ENCODE data around the gene ERBB4. TPM values are rescaled to one million over a fixed set of nuclear protein-coding genes. Genes with fewer than 3 reads are reported as not detected.

The ERBB4 gene
- total RNA-seq, 1 donor from 2014 or later, result 1.2 TPM

DNA sequence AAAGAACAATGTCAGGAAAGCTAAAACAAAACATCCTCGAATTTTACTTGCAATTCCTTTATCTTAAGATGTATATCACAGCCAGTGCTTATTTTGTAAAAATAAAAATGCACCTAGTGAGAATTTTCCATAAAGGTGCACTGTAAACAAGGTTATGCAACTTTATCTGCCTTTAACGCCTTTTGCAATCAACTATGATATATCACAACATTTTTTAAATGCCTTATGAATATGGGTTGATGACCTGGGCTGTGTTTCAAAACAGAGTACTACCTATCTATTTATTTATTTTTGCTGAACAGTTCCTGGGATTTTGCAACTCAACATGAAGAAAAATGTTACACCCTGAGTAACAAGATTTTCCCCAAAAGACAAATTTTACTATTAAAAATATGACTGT lies 1112.4 kb downstream of the ERBB4 start:
- Histone ChIP-seq H3K36me3 (ENCODE audit: insufficient read depth, low read length) (no peaks in the 10 kb centered on the region), H4K20me1 (ENCODE audit: insufficient read depth, low read length) (no peaks in the 10 kb centered on the region), H3K9me3 (ENCODE audit: insufficient read depth, low read depth, low read length) (no peaks in the 10 kb centered on the region), H3K4me1 (ENCODE audit: insufficient read depth, low read length) (no peaks in the 10 kb centered on the region), H3K4me2 (ENCODE audit: low read length) (no peak overlapping the region), H3K9ac (ENCODE audit: low read length) (no peak overlapping the region), H3K27me3 (ENCODE audit: insufficient read depth, low read length) (no peaks in the 10 kb centered on the region), H3K79me2 (ENCODE audit: insufficient read depth, low read length) (no peaks in the 10 kb centered on the region), H3K4me3 (ENCODE audit: insufficient read depth, low read depth, low read length) (no peak overlapping the region), H2AFZ (ENCODE audit: low read depth, low read length) (no peak overlapping the region), H3K27ac (ENCODE audit: low read depth, low read length) (no peak overlapping the region)
- H3K27ac Mint-ChIP-seq (ENCODE audit: unreplicated experiment), result no peak overlapping the region
- H3K27me3 Mint-ChIP-seq (ENCODE audit: low read depth, unreplicated experiment), result no peaks in the 10 kb centered on the region
- DNase-seq (ENCODE audit: low read depth) (no peak), FAIRE-seq (no peak)
- no peaks in the 10 kb centered on the region for H3K4me1 Mint-ChIP-seq (ENCODE audit: low read depth, unreplicated experiment)
- no peak overlapping the region for H3K4me3 Mint-ChIP-seq (ENCODE audit: unreplicated experiment)
- H3K9me3 Mint-ChIP-seq (ENCODE audit: unreplicated experiment), result no peaks in the 10 kb centered on the region
- no peaks in the 10 kb centered on the region for H3K36me3 Mint-ChIP-seq (ENCODE audit: low read depth, unreplicated experiment)
- no peak for TF ChIP-seq EZH2 (IDR thresholded peaks at IDR 0.05; ENCODE audit: insufficient read depth, low read length)
- TF ChIP-seq, protein P1, sequence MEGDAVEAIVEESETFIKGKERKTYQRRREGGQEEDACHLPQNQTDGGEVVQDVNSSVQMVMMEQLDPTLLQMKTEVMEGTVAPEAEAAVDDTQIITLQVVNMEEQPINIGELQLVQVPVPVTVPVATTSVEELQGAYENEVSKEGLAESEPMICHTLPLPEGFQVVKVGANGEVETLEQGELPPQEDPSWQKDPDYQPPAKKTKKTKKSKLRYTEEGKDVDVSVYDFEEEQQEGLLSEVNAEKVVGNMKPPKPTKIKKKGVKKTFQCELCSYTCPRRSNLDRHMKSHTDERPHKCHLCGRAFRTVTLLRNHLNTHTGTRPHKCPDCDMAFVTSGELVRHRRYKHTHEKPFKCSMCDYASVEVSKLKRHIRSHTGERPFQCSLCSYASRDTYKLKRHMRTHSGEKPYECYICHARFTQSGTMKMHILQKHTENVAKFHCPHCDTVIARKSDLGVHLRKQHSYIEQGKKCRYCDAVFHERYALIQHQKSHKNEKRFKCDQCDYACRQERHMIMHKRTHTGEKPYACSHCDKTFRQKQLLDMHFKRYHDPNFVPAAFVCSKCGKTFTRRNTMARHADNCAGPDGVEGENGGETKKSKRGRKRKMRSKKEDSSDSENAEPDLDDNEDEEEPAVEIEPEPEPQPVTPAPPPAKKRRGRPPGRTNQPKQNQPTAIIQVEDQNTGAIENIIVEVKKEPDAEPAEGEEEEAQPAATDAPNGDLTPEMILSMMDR (IDR thresholded peaks at IDR 0.05; ENCODE audit: insufficient read depth, low read depth, low read length), result no peak

DNA sequence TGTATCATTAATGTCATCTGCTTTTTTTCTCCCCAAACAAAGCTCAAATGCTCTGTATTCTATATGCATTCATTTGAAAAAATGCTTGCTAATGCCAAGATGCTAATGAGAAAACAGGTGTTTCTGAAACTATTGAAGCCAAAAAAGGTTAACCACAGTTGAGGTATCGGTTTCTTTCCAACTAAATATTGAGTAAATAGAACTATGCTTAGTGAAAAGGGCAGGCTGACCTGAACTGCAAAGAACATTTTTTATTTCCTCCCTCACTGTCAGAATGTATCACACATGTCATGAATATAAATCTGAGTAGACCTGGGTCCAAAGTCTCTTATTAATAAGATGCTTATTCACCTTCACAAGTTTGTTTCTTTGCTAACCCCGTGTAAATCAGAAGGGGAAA lies 1115.6 kb downstream of the ERBB4 start:
- Histone ChIP-seq H3K9ac (ENCODE audit: low read length) (no peak overlapping the region), H4K20me1 (ENCODE audit: insufficient read depth, low read length) (no peaks in the 10 kb centered on the region), H3K79me2 (ENCODE audit: insufficient read depth, low read length) (no peaks in the 10 kb centered on the region), H3K27me3 (ENCODE audit: insufficient read depth, low read length) (no peaks in the 10 kb centered on the region), H3K9me3 (ENCODE audit: insufficient read depth, low read depth, low read length) (no peaks in the 10 kb centered on the region), H3K4me2 (ENCODE audit: low read length) (no peak overlapping the region), H3K36me3 (ENCODE audit: insufficient read depth, low read length) (no peaks in the 10 kb centered on the region), H3K4me3 (ENCODE audit: insufficient read depth, low read depth, low read length) (no peak overlapping the region), H2AFZ (ENCODE audit: low read depth, low read length) (no peak overlapping the region), H3K27ac (ENCODE audit: low read depth, low read length) (no peak overlapping the region), H3K4me1 (ENCODE audit: insufficient read depth, low read length) (no peaks in the 10 kb centered on the region)
- DNase-seq (ENCODE audit: low read depth) (no peak), FAIRE-seq (no peak)
- no peaks in the 10 kb centered on the region for H3K27me3 Mint-ChIP-seq (ENCODE audit: low read depth, unreplicated experiment)
- H3K36me3 Mint-ChIP-seq (ENCODE audit: low read depth, unreplicated experiment), result no peaks in the 10 kb centered on the region
- TF ChIP-seq, protein P1 (IDR thresholded peaks at IDR 0.05; ENCODE audit: insufficient read depth, low read depth, low read length), result no peak
- TF ChIP-seq EZH2 (IDR thresholded peaks at IDR 0.05; ENCODE audit: insufficient read depth, low read length), result no peak
- H3K27ac Mint-ChIP-seq (ENCODE audit: unreplicated experiment), result no peak overlapping the region
- H3K9me3 Mint-ChIP-seq (ENCODE audit: unreplicated experiment), result no peaks in the 10 kb centered on the region
- no peak overlapping the region for H3K4me3 Mint-ChIP-seq (ENCODE audit: unreplicated experiment)
- H3K4me1 Mint-ChIP-seq (ENCODE audit: low read depth, unreplicated experiment), result no peaks in the 10 kb centered on the region

DNA sequence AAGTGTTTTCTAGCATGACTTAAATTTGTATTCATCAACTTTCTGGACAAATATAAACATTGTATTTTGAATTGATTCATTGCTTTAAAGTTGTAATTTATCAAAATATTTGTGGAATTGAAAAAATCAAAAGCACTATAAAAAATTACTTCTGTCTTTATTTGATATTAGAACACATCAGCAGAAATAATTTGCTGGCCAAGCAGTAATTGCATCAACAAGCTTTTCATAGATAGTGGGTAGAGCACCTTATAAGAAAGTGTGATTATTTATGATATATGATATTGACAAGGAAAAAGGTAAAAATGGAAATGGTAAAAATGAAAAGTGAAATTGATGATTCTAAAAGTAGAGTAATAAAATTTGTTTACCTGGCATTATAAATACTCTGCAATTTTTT lies 1121.1 kb downstream of the ERBB4 start:
- H3K27ac ChIP-seq (ENCODE audit: low read depth, low read length), result no peak overlapping the region
- Mint-ChIP-seq H3K27ac (ENCODE audit: unreplicated experiment) (no peak overlapping the region), H3K27me3 (ENCODE audit: low read depth, unreplicated experiment) (no peaks in the 10 kb centered on the region), H3K4me3 (ENCODE audit: unreplicated experiment) (no peak overlapping the region), H3K36me3 (ENCODE audit: low read depth, unreplicated experiment) (no peaks in the 10 kb centered on the region), H3K4me1 (ENCODE audit: low read depth, unreplicated experiment) (no peaks in the 10 kb centered on the region), H3K9me3 (ENCODE audit: unreplicated experiment) (no peaks in the 10 kb centered on the region)
- H3K4me3 ChIP-seq (ENCODE audit: insufficient read depth, low read depth, low read length), result no peak overlapping the region
- no peak overlapping the region for H3K9ac ChIP-seq (ENCODE audit: low read length)
- H2AFZ ChIP-seq (ENCODE audit: low read depth, low read length), result no peak overlapping the region
- TF ChIP-seq EZH2 (IDR thresholded peaks at IDR 0.05; ENCODE audit: insufficient read depth, low read length), result no peak
- TF ChIP-seq, protein P1 (IDR thresholded peaks at IDR 0.05; ENCODE audit: insufficient read depth, low read depth, low read length), result no peak
- H3K79me2 ChIP-seq (ENCODE audit: insufficient read depth, low read length), result no peaks in the 10 kb centered on the region
- no peaks in the 10 kb centered on the region for H3K4me1 ChIP-seq (ENCODE audit: insufficient read depth, low read length)
- no peaks in the 10 kb centered on the region for H3K27me3 ChIP-seq (ENCODE audit: insufficient read depth, low read length)
- no peaks in the 10 kb centered on the region for H3K9me3 ChIP-seq (ENCODE audit: insufficient read depth, low read depth, low read length)
- FAIRE-seq (no peak), DNase-seq (ENCODE audit: low read depth) (no peak)
- no peaks in the 10 kb centered on the region for H3K36me3 ChIP-seq (ENCODE audit: insufficient read depth, low read length)
- H3K4me2 ChIP-seq (ENCODE audit: low read length), result no peak overlapping the region
- no peaks in the 10 kb centered on the region for H4K20me1 ChIP-seq (ENCODE audit: insufficient read depth, low read length)

All from astrocyte (in vitro differentiated cells and primary cell).